NCI-H2107 treated with DMSO at 0.1 percent for 48 hours (cell line): ENCODE data around the gene RETREG1.
"Not testable (repeated sequence)": the region's sequence is repeated elsewhere in the genome, so short reads cannot be mapped to it uniquely, and the experiment has no call there.

ENCODE experiments used
- DNase-seq: peaks from one replicate; lab custom pipeline; 2025; ENCODE audit not compliant: unreplicated experiment; lab: John Stamatoyannopoulos, UW

Gene RETREG1

GRCh38 chr5:16493261-16493660 lies 123.5 kb downstream of the RETREG1 start:
- no peak for DNase-seq

- no peak for DNase-seq
Observed at GRCh38 chr5:16492398-16493140, 124.2 kb downstream of the RETREG1 start.

- no peak for DNase-seq
Observed at GRCh38 chr5:16490911-16491310, 125.9 kb downstream of the RETREG1 start.

- peak; percentile 46 for DNase-seq
Observed at GRCh38 chr5:16489322-16489791, 127.4 kb downstream of the RETREG1 start.

GRCh38 chr5:16487456-16487855 lies 129.3 kb downstream of the RETREG1 start:
- no peak for DNase-seq

GRCh38 chr5:16486711-16487111 lies 130.1 kb downstream of the RETREG1 start:
- DNase-seq, result no peak

- DNase-seq, result no peak
Observed at GRCh38 chr5:16485656-16486055, 131.1 kb downstream of the RETREG1 start.

- DNase-seq, result no peak
Observed at GRCh38 chr5:16484081-16484480, 132.7 kb downstream of the RETREG1 start.

- DNase-seq, result no peak
Observed at GRCh38 chr5:16483361-16483760, 133.4 kb downstream of the RETREG1 start.

- no peak for DNase-seq
Observed at GRCh38 chr5:16482891-16483290, 133.9 kb downstream of the RETREG1 start.

GRCh38 chr5:16480821-16481538 lies 135.8 kb downstream of the RETREG1 start:
- DNase-seq, result no peak

GRCh38 chr5:16480144-16480543 lies 136.7 kb downstream of the RETREG1 start:
- no peak for DNase-seq

GRCh38 chr5:16477541-16477940 lies 139.3 kb downstream of the RETREG1 start:
- no peak for DNase-seq

- not testable (repeated sequence) for DNase-seq
Observed at GRCh38 chr5:16476417-16476816, 140.4 kb downstream of the RETREG1 start.

GRCh38 chr5:16471387-16471786 lies 145.4 kb downstream of the RETREG1 start:
- DNase-seq, result no peak

GRCh38 chr5:16467363-16468219 lies 149.2 kb downstream of the RETREG1 start:
- no peak for DNase-seq

- peak; percentile 82 for DNase-seq
Observed at GRCh38 chr5:16465544-16466432, 151.0 kb downstream of the RETREG1 start, which contains the start of gene ZNF622. Gene ZNF622, minus strand, starts transcription at chr5:16465800. Its CDS starts 135 bp downstream, at chr5:16465665.

- DNase-seq, result no peak
Observed at GRCh38 chr5:16464664-16465543, 151.9 kb downstream of the RETREG1 start.

GRCh38 chr5:16464231-16464630 lies 152.6 kb downstream of the RETREG1 start:
- DNase-seq, result no peak
